GM12875 (cell line): ENCODE data around the gene LY6G6C.

ENCODE experiments used
- H3K4me3 ChIP-seq: one replicate; pipeline ENCODE4 v1.5.1; 2011; ENCODE audit warnings: low read depth, low read length, control low read depth
- CTCF ChIP-seq: IDR thresholded peaks from 2 replicates; pipeline ENCODE4 v1.5.1; 2011; ENCODE audit warnings: low read depth, mild to moderate bottlenecking, control low read depth, inconsistent platforms, low read length, moderate library complexity, borderline replicate concordance; ENCODE audit not compliant: insufficient read depth

The LY6G6C gene

GRCh38 chr6:31736021-31736767 lies 14.6 kb upstream of the LY6G6C start, which contains the start of gene CLIC1:
TSS of gene CLIC1 (minus strand) at chr6:31736530. CDS start at chr6:31736300, 230 bp downstream.
- TF ChIP-seq CTCF, result no peak
- peak within 1 kb of the TSS; percentile 64 for H3K4me3 ChIP-seq

GRCh38 chr6:31734821-31735406 lies 13.4 kb upstream of the LY6G6C start:
- TF ChIP-seq CTCF, result no peak
- H3K4me3 ChIP-seq, result peak overlapping the region; percentile 64

- no peak for TF ChIP-seq CTCF
- peak overlapping the region; percentile 64 for H3K4me3 ChIP-seq
Observed at GRCh38 chr6:31734247-31734820, 12.8 kb upstream of the LY6G6C start.

GRCh38 chr6:31733734-31734133 lies 12.2 kb upstream of the LY6G6C start:
- H3K4me3 ChIP-seq, result no peak overlapping the region
- TF ChIP-seq CTCF, result no peak

GRCh38 chr6:31732029-31732428 lies 10.5 kb upstream of the LY6G6C start:
- TF ChIP-seq CTCF, result no peak
- H3K4me3 ChIP-seq, result no peak overlapping the region

GRCh38 chr6:31730631-31731086 lies 9.1 kb upstream of the LY6G6C start:
- no peak for TF ChIP-seq CTCF
- H3K4me3 ChIP-seq, result no peak overlapping the region

- TF ChIP-seq CTCF, result no peak
- H3K4me3 ChIP-seq, result peak overlapping the region; percentile 51
Observed at GRCh38 chr6:31729979-31730630, 8.6 kb upstream of the LY6G6C start.
